ENCODE results near the gene SYNJ2BP.
"Not testable (repeated sequence)": the region's sequence is repeated elsewhere in the genome, so short reads cannot be mapped to it uniquely, and the experiment has no call there.

SYNJ2BP gene, protein sequence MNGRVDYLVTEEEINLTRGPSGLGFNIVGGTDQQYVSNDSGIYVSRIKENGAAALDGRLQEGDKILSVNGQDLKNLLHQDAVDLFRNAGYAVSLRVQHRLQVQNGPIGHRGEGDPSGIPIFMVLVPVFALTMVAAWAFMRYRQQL

DNA sequence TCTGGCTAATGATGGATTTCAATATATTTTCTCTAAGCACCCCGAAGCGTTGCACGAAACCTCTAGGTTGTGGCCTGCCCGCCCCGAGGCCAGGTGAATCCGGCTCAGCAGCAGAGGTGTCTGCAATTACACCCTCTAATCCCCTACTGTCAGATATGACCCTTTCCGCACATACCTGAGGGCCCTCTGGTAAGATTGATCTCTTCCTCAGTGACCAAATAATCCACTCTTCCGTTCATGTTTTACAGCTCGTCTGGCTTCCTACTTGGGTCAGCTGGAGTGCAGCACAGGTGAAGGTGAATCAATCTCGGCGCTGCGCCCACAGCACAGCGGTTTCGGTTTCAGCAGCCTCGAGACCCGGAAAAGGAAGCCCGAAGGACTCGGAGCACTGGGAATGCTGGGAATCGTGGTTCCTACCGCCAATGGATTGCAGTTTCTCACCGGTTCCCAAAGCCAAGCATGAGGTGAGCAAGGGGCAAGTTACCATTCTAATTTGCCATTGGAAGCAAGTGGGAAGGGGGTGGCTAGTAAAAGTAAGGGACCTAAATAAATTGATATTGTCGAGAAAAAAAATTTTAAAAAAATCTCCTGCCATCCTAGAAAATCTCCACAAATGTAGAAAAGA, at the start of gene SYNJ2BP:
Gene SYNJ2BP (minus strand): TSS at position 366 of the 625 bp plus-strand sequence. CDS start 127 bp downstream, at position 239.
- peak; percentile 65 for DNase-seq

DNA sequence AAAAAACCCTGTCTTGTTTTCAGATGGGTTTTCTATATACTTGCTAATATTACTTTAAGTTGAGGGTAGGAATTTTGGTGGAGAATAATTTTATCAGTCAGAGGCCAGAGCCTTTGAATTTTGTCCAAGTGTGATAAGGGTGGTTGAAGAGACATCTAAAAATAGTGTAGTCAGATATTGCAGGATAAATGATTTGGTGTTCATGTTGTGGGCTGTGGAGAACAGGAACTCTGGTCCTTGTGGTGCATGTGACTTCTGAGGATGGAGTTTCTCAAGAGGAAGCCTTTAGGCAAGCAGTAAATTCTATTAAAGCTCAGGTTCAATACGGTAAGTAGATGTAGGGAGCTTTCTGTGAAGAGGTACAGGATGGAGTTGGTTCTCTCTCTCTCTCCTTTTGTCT, 37.8 kb upstream of the SYNJ2BP start:
- peak; percentile 72 for DNase-seq

DNA sequence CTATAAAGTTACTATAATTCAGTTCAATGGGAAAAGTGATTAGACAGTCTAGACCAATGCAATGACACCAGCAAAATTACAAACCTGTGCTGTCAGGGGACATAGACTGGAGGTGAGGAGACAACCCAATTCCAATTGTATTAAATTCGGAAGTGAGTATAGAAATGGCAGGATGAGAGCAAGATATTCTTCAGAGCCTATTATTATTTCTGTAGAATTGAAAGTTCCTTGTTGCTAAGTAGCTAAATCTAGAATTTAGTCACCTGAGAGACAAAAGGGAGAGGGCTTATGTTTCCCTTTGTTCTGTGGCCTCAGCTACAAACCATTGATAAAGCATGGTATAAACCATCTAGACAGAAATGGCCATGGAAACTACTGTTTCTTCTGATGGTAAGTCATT, 35.0 kb upstream of the SYNJ2BP start, which contains the start of gene ADAM21:
Gene ADAM21 (plus strand): TSS at position 301 of the 400 bp plus-strand sequence. CDS start 5,326 bp downstream, outside the sequence.
- no peak for DNase-seq

DNA sequence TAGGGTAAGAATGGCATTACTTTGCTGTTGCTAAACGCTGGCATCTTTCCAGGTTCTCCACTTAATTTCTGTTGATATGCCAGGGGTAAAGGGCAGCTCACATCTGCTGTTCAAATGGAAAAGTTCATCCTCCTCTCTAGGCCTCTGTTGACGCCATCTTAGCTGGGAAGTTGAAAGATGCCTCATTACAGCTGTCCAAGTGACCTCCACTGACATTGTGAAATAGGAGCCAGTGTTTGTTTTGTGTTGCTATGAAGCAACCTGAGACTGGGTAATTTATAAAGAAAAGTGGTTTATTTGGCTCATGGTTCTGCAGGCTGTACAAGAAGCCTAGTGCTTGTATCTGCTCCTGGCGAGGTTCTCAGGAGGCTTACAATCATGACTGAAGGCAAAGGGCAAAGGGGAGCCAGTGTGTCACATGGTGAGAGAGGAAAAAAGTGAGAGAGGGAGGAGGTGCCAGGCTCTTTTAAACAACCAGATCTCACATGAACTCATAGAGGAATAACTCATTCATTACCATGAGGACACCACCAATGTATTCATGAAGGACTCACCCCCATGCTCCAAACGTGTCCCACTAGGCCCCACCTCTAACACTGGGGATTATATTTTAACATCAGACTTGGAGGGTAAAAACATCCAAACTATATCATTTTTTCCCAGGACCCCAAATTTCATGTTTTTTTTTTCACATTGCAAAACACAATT, 31.9 kb upstream of the SYNJ2BP start:
- no peak for DNase-seq

DNA sequence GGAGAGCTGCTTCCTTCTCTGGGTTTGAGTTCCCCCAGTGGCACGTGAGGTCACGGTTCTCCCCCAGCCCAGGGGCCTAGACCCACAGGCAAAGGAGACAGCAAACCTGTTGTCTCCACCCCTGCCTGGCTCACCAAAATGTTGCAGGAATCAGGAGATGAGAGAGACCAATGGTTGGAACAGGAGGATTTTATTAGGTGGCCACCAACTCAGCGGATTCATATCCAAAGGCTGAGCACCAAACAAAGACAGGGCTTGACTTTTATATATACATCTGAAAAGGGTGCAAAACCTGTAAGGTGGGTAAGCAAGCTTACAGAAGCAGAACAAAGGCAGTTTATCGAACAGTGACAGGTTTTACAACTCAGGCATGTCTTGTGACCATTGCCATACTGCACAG, 25.9 kb upstream of the SYNJ2BP start:
- DNase-seq = no peak

DNA sequence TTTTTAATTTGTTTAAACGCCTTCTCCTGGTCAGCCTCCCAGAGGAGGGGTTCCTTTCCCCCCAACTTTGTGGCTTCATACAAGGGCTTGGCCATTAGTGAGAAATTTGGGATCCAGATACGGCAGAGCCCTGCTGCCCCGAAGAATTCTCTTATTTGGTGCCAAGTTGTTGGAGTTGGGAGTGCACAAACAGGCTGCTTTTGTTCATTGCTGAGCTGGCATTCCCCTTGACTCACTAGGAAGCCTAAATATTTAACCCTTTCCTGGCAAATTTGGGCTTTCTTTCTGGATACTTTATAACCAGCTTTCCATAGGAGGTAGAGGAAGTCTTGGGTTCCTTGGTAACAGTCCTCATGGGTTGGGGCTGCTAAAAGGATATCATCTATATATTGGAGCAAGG, 24.8 kb upstream of the SYNJ2BP start:
- DNase-seq = no peak

DNA sequence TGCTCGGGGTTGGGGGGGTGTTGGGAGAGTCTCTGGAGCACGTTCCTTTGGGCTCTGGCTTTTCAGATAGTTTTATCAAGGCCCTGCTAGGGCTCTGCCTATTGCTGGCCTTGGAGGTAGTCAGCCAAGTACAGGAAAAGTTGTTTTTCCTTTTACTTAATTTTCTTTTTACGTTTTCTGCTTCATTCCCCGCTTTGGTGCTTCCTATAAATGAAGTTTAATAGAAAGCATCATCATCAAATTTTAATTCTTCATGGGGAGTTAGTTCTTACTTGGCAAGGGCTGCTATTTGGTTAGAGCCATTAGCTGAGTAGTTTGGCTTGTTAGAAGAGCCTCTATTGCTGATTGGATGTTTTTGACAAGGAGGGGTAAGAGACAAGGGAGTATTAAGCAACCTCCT, 20.0 kb upstream of the SYNJ2BP start:
- no peak for DNase-seq

DNA sequence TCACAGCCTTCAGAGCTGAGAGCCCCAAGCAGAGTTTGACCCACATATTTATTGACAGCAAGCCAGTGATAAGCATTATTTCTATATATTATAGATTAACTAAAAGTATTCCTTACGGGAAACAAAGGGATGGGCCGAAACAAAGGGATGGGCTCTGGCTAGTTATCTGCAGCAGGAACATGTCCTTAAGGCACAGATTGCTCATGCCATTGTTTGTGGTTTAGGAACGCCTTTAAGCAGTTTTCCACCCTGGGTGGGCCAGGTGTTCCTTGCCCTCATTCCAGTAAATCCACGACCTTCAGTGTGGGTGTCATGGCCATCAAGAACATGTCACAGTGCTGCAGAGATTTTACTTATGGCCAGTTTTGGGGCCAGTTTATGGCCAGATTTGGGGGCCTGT, 9.7 kb upstream of the SYNJ2BP start:
- not testable (repeated sequence) for DNase-seq

DNA sequence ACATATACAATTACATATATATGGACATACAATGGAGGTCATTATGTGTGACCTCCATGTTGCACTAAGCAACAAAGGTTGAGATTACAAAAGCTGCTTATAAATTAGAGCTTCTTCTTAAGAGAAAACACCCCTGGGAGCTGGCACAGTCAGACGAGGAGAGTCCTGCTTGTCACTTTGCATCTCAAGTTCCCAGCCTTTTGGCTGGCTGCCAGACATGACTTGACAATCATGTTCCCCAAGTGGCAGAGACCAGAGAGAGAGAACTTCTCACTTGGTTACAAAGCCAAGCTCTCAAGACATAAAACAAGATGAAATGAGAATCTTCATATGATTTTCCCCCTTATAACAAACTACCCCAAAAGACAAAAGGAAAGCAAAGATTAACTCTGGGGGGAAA, 8.5 kb upstream of the SYNJ2BP start:
- peak; percentile 91 for DNase-seq

DNA sequence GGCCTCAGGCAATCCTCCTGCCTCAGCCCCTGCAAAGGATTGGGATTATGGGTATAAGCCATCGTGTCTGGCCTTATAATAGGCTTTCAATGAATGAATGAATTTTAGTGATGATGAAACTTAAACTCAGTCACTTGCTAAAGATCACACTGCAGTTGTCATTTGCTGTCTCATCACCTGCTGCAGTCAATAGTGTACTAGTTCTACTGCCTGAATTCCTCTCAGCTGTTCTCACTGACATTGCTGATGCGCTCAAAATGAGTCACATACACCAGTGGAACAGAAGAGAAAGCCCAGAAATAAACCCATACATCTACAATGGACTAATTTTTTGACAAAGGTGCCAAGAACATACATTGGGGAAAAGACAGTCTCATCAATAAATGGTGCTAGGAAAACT, 5.6 kb upstream of the SYNJ2BP start:
- DNase-seq = no peak

DNA sequence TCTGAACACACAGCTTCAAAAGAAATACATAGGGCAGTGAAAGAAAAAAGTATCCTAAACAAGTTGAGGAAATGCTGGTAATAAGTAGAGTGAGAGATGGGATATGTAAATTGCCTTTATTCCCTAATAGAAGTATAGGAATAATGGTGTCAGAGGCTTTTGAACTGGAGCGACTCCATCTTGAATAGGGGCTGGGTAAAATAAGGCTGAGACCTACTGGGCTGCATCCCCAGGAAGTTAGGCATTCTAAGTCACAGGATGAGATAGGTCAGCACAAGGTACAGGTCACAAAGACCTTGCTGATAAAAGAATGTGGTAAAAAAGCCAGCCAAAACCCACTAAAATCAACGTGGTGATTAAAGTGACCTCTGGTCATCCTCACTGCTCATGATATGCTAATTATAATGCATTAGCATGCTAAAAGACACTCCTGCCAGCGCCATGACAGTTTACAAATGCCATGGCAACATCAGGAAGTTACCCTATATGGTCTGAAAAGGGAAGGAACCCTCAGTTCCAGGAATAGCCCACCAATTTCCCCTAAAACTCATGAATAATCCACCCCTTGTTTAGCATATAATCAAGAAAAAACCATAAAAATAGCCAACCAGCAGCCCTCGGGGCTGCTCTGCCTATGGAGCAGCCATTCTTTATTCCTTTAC, 2.5 kb upstream of the SYNJ2BP start:
- peak; percentile 12 for DNase-seq

DNA sequence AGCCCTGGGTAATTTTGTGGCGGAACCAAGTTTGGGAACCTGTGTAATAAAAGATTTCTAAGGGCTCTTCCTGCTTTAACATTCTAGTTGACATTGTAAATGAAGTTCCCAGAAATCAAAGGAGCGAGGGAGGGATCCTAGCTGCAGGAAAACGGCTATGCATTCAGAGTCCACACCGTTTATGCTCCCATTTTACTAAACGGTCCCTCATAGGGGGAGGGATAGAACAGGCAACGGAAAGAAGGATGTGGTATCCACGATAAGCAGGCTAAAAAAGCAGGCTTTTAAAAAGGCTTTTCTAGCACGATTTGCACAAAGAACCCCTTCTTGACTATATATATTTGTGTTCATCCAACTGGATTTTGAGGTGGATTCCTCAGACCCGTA, 559 bp downstream of the SYNJ2BP start:
- DNase-seq = peak; percentile 50

DNA sequence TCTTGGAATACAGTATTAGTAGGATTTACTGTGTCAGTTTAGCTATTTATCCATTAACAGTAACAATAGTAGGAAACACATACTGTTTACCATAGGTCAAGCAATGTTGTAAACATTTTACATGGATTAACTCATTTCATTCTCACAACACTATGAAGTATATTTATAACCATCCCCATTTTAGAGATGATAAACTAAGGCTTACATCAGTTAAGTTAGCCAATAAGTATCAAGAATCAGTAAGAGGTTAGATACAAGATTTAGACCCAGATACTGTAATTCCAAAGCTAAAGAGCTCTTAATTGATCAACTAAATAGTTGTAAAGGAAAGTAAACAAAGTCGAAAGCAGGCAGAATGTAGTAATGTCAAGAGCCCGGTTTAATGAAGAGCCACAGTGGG, 1.1 kb downstream of the SYNJ2BP start:
- no peak for DNase-seq

DNA sequence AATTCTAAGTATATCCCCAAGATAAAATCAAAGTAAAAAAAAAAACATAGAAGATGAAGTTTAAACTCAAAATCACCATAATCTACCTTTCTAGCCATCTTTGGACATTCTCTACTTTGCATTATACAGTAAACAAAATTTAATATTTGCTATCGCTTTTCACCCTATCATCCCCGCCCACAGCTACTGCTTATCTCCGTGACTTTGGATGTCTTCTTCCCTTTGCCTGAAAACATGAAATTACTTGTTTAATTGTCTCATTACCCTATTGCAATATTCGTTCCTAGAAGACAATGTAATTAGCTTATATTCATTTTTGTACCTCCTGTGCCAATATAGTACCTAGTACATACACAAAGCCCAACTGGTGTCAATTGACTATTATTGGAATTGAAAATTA, 9.3 kb downstream of the SYNJ2BP start:
- DNase-seq = peak; percentile 14

DNA sequence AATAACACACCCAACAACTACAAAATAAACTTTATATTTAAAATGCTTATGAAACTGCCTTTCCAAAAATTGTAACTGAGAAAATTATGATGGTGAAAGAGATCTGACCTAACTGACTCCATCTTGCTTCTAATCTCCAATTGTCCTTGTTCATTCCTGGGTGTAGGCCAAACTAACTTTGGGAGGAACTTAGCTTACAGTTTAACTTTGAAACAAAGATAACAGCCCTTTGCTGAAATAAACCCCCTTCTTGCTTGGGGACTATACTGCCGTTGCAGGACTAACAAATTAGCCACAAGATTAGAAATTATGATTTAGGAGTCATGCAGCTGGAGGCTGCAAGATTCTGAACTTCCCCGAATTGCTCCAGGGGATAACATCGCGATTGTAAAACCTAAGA, 10.7 kb downstream of the SYNJ2BP start:
- DNase-seq = peak; percentile 77

DNA sequence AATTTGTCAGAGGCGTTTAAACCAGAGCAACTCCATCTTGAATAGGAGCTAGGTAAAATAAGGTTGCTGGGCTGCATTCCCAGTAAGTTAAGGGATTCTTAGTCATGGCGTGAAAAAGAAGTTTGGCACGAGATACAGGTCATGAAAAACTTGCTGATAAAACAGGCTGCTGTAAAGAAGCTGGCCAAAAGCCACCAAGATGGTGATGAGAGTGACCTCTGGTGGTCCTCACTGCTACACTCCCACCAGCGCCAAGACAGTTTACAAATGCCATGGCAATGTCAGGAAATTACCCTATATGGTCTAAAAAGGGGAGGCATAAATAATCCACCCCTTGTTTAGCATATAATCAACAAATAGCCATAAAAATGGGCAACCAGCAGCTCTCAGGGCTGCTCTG, 13.6 kb downstream of the SYNJ2BP start:
- DNase-seq = peak; percentile 70

DNA sequence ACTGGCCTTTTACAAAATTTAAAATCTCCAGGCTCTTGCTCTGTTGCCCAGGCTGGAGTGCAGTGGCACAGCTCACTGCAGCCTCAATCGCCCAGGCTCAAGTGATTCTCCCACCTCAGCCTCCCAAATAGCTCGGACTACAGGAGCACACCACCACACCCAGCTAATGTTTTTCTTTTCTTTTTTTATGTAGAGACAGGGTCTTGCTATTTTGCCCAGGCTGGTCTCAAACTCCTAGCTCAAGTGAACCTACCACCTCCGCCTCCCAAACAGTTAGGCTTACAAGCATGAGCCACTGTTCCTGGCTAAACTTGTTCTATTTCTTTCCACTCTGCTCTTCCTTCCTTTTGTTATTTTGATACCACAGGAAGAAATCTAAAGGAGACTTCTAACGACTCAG, 15.2 kb downstream of the SYNJ2BP start:
- no peak for DNase-seq

DNA sequence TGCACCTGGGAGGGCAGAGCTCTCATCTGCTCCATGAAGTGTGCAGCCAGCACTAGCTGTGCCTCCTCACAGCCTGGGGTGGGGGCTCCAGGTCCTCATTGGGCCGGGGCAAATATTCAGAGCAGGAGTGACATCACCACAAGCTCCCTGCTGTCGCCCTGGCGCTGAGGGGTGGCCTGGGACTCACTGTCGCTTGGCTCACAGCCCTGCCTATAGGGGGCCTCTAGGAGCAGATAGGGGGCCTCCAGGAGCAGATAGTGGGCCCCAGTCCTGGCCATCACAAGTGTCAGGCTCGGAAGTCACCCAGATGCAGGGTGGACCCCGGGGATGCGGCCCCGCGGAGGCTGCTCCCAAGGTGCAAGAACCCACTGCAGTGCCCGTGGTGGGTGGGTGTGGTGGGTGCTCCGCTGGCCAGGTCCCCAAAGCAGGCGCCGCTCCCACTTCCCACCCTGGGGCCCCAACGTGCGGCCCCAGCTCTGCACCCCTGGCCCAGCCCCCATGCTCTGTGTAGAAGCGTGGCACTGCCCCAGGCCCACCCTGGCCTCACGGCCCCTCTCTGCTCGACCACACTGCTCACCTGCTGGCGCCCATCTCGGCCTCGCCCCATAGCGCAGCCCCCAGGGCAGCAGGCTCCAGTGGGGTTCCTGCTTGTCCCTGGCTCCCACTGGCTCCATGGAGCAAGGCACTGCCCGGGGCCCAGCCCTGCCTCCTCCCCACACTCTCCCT, 18.0 kb downstream of the SYNJ2BP start:
- no peak for DNase-seq

DNA sequence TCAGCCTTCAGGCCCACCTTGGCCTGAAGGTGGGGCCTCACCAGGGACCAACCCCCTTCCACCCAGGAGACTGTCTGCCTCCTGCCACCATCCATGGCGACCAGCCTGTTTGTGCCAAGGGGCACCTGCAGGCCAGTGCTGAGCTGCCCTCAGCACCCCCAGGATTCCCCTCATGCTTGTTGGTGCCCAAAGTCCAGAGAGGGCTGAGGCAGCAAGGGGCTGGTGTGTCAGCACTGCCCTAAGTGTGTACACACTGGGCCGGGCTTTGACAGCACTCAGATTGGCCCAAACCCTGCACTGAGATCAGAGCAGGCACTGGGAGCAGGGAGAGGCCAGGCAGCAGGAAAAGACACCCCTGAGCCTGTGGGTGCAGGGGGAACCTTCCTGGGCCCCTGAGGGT, 18.6 kb downstream of the SYNJ2BP start:
- DNase-seq = no peak

DNA sequence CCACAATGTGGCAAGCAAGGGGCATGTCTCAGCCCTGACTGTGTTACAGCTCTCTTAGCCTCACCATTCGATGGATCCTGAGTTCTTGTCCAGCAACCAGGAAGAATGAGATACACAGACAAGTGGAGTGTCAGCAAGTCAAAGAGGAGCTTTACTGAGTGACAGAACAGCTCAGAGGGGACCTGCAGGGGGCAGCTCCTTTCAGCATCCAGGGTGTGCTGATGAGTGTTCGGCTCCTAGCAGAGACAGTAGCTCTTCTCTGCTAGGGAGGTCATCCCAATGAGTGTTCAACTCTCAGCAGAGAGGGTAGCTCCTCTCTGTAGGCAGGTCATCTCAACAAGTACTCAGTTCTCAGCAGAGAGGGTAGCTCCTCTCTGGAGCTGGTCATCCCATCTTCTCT, 19.1 kb downstream of the SYNJ2BP start:
- no peak for DNase-seq

DNA sequence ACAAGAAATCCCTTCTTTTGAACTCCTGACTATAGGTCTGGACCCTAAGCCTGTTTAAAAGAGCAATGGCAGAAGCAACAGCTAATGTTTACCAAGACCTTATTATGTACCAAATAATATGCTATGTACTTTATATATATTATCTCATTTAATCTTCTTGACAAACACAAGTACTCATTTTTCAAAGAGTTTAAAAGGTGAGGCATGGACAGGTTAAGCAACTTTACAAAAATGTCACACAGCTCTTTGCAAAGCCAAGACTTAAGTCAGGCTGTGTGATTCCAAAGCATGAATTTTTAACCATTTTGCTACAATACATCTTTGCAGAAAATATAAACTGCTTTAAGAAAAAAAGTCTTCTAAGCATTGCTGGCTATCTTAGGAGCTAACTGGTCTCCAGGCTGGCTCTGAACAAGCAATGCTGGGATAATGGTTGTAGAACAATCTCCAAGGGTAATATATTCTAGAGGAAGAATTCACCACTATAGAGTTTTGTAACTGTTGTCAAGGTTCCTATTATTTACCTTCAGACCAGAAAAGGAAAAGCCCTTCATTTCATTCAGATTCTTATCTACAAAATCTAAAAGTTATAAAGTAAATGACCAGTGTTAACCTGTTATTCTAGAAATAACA, 22.1 kb downstream of the SYNJ2BP start:
- DNase-seq = no peak

DNA sequence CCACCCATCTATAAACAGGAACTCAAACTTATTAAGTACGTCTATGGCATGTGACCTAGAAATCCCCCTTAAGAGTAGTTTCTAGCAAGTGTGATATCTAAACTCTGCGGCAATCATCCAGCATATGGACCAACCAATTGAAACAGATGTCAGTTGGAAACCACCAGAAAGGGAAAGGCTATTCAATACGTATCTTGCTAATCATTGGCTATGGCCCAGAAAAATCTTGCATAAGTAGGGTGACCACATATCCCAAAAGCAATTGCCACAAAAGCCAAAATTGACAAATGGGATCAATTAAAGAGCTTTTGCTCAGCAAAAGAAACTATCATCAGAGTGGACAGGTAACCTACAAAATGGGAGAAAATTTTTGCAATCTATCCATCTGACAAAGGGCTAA, 24.2 kb downstream of the SYNJ2BP start:
- DNase-seq = peak; percentile 17

Measured in hematopoietic multipotent progenitor cell treated with erythropoietin and hydrocortisone succinate and interleukin-3 and kit ligand, for 4 days (in vitro differentiated cells).